WI38 (cell line): ENCODE measurements around the gene PACRG.

Source experiments
- H3K4me3 ChIP-seq: 2 replicates; pipeline ENCODE4 v1.5.1; 2011; ENCODE audit warnings: low read depth, mild to moderate bottlenecking, control low read depth, low read length
- CTCF ChIP-seq: IDR thresholded peaks from 2 replicates; pipeline ENCODE4 v1.5.1; 2012; ENCODE audit warnings: low read depth, mild to moderate bottlenecking, control low read depth, low read length

Gene PACRG

GRCh38 chr6:163218361-163218894, 490.7 kb downstream of the PACRG start:
- no peak overlapping the region for H3K4me3 ChIP-seq
- TF ChIP-seq CTCF: no peak

GRCh38 chr6:163226181-163226835, 498.5 kb downstream of the PACRG start:
- no peak for TF ChIP-seq CTCF
- H3K4me3 ChIP-seq: no peak overlapping the region

- H3K4me3 ChIP-seq: no peak overlapping the region
- no peak for TF ChIP-seq CTCF
Measured at GRCh38 chr6:163226836-163227485, 499.2 kb downstream of the PACRG start.

GRCh38 chr6:163228041-163228440, 500.3 kb downstream of the PACRG start:
- H3K4me3 ChIP-seq: no peak overlapping the region
- no peak for TF ChIP-seq CTCF

- TF ChIP-seq CTCF: no peak
- H3K4me3 ChIP-seq: no peak overlapping the region
Measured at GRCh38 chr6:163229050-163229449, 501.3 kb downstream of the PACRG start.

GRCh38 chr6:163230901-163231300, 503.1 kb downstream of the PACRG start:
- no peak for TF ChIP-seq CTCF
- no peak overlapping the region for H3K4me3 ChIP-seq

- H3K4me3 ChIP-seq: no peak overlapping the region
- no peak for TF ChIP-seq CTCF
Measured at GRCh38 chr6:163231356-163232014, 503.7 kb downstream of the PACRG start.
